ENCODE measurements around the gene HIVEP1.
A peak's percentile ranks its signal among the peaks of the same experiment; 100 is the strongest.

GRCh38 chr6:11969092-11969491 is 43.0 kb upstream of the HIVEP1 start:
- TF ChIP-seq CTCF (IDR thresholded peaks at IDR 0.05) (no peak), POLR2A (IDR thresholded peaks at IDR 0.05) (no peak), POLR2AphosphoS5 (IDR thresholded peaks at IDR 0.05) (peak; percentile 13)

Measured in prostate gland (tissue), 2 donors.